Endometrial microvascular endothelial cells (primary cell): Measurements from ENCODE around the gene POLR2H. TPM values are rescaled to one million over a fixed set of nuclear protein-coding genes. Genes with fewer than 3 reads are reported as not detected.

ENCODE experiments used
- in situ Hi-C: cut with HindIII; loops from 2 replicates; pipeline ENCODE4 v1.10.0; 2017; ENCODE audit warnings: low sequenced_read_pairs, low pct_unique_long_range_greater_than_20kb; ENCODE audit errors: inconsistent ontology term
- total RNA-seq: library from RNA; depleted of rRNA; stranded (reverse); fragments of >200 nt; gene quantifications from one replicate; pipeline ENCODE4 v1.2.3, GENCODE V29; 2015; ENCODE audit errors: inconsistent ontology term

Gene POLR2H
- total RNA-seq, 1 donor from 2014 or later: 172 TPM

- in situ Hi-C loops: no loop called here
These were observed 11.7 kb upstream of the POLR2H start for GRCh38 chr3:184349563-184350470.

DNA sequence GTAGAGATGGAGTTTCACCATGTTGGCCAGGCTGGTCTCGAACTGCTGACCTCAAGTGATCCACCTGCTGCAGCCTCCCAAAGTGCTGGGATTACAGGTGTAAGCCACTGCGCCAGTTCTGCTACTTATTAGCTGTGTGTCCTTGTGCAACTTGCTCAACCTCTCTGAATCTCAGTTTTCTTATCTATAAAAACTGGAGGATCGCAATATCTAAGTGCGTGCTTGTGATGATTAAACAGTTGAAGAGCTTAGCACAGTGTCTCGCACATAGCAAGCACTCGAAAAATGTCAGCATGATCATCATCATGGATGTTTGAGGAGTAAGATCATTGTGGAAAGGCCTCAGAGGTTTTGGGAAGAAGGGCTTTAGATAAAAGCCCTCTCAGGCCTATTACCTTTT, 10.9 kb upstream of the POLR2H start:
- in situ Hi-C loops: no loop called here

DNA sequence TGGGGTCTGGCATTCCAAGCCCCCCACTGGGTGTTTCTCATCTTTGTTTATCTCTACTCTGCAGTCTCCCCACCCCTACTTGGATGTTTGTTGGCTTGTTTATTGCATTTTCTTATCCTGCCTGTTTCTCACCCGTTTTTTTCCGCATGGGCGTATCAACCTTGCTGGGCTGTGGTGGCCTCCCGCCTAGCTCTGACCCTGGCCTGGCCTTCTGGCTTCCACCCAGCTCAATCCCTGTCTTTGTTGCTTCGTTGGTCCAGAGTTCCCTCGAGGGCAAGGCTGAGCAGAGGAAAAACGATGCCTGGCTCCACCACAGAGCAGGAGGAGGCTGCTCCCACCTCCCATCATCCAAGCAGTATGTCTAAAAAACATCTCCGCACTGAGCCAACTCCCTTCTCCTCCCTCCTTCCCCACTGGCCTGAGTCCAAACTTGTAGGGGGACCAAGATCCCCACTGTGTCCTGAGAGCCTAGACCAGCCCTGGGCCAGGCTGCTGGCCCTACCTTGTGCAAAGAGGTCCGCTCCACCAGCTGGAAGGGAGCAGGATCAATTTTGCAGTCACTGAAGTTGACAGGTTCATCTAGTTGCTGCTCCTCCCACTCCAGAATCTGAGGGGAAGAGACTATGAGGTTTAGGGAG, 9.9 kb upstream of the POLR2H start:
- in situ Hi-C loops: no loop called here

GRCh38 chr3:184352149-184352785, 9.2 kb upstream of the POLR2H start:
- in situ Hi-C loops: no loop called here

- in situ Hi-C loops: no loop called here
These were observed 8.5 kb upstream of the POLR2H start for GRCh38 chr3:184352897-184353545.

DNA sequence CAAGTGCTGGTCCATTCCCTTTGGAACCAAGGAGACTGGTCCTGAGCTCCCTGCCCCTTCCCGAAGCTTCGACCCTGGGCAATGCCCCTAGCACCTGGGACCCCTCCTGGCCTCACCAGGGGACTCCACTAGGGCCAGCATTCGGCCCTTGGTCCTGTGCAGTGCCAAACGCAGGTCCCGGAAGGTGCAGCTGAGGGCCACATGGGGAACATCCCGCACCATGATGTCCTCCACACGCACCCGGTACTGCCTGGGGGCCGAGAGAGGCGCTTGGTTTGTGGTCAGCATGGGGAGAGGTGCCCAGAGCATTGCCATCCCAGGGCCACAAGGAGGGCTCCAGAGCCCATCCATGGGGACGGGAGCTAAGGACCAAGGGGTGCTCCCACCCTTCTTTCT, 8.0 kb upstream of the POLR2H start:
- in situ Hi-C loops: no loop called here

DNA sequence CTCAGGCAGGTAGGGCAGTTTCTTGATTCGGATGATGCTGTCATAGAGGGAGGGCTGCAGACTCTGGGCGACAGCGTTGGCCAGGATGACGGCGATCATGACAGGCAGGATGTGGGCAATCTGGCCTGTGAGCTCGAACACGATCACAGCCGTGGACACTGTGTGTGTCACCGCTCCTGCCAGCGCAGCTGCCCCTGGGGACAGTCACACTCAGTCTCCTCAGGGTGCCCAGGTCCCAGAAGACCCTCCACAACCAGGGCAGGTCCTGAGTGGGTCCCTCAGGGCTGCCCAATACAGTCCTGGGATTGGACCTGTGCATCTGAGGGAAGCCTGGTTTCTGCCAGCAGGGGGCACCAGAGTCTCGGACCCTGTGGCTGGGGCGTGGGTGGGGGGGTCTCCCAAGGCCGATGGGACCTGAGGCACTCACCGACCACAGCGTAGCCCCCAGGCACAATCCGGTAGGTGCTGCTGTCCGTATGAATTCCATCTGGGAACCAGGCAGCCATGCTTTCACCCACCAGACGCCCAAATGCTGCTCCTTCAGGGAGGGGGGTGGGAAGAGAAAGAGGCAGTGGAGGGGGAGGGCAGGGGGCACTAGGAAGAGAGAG, 7.3 kb upstream of the POLR2H start:
- in situ Hi-C loops: no loop called here

- in situ Hi-C loops: no loop called here
These were observed 6.8 kb upstream of the POLR2H start for GRCh38 chr3:184354754-184355153.

DNA sequence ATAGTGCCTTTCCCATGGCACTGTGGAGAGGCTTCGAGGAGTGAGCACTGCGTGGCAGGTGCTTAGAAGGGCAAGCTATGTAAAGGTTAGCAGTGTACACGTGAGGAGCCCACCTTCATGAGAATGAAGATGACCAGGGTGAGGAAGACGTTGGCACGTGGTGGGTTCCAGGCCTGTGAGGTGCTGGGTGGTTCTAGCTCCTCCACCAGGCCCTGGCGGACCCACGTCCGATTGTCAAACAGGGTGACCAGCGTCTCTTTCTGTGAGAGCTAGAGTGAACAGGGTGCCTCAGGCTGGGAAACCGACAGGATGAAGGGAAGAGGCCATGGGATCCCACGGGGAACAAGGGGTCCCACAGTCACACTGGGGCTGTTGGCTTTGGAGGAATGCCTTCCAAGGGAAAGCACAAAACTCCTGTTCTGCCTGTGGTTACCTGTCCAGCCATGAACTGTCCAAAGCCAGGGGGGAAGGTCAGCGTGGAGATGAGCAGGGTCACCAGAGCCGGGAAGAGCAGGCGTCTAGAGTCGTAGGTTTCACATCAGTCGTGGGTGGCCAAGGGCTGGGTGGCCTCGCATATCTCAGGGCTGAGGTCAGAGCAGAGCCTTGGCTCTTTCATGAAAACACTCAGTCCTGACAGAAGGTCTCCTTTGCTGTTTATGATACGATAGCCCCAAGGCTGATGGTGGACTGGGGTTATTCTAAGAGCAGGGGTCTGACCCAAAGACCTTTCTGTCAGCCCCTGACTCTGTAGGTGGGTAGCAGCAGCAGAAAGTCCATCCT, 6.1 kb upstream of the POLR2H start:
- in situ Hi-C loops: no loop called here

DNA sequence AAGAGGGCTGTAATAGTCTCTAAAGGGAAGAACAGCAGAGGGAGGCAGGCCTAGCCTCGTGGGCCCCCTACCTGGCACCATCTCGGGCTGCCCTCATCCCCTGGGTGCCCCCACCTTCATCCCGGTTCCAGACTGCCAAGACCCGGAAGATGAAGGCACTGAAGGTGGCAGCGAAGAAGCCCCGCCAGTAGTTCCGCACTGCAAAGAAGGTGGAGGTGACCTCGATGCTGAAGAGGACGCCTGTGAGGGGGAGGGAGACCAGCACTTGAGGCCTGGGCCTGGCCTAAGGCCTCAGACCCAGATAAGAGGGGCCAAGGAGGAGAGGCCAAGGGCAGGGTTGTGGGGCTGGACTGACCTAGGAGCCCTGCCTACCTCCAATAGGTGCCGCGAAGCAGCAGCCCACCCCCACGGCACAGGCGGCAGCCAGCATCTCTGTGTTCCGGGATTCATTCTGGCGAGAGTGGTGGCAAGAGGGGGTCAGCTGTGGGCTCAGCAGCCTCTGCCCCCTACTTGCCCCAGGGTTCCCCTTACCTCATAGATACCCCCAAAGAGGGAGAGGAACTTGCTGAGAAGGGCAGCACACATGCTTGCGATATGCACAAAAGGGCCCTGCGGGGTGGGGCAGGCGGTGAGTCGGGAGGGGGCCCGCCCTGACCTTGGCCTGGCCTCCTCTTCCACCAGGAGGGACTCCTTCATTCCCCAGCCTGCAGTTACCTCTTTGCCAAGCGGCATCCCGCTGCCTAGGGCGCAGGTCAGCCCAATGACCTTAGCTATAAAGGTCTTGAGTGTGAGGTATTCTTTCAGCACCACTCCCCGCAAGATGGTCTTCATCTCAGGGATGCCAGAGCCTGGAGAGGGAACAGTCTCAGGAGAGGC, 4.0 kb upstream of the POLR2H start:
- in situ Hi-C loops: no loop called here

DNA sequence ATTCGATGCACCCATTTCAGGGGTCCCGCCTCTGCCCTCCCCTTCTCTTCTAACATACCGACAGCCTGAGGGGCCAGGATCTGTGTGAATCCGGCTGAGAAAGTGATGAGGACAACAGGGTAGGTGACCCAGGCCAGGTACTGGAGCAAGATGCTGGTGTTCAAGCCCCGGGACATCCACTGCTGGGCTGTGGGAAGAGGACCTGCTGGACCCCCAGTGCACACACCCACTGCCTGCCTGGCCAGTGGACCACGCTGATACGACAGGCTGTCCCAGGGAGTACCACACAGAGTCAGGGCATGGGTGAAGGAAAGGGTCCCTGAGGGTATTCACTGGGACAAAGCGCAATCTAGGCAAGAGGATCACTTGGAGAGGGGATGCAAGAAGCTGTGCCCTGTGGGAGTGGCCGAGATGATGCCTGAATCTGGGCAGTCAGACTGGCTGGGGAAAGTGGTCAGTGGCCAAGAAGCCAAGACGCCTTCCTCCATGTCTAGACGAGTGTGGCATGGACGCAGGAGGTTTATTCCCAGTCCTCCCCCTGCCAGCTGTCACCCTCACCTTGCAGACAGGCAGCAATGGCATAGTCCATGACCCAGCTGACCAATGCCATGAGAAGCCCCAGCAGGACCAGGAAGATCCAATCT, 3.3 kb upstream of the POLR2H start:
- in situ Hi-C loops: no loop called here

DNA sequence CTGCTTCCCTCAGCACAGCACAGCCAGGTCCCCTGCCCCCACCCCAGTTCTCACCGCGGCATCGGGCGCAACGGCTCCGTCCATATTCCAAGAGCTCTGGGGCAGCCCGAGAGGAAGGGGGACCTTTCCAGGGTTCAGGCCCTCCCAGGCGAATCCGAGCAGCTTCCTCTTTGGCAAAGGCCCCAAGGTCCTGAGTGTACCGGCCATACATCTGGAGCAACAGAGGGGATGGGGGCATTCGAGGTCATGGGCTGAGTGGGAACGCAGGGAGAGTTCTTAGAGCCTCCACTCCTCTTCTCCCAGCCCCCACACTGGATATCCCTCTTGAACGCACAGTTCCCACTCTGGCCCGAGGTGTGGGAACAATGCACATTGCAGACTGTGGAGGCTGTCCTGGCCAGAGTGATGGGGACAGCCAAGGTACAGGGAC, 2.6 kb upstream of the POLR2H start:
- in situ Hi-C loops: no loop called here

DNA sequence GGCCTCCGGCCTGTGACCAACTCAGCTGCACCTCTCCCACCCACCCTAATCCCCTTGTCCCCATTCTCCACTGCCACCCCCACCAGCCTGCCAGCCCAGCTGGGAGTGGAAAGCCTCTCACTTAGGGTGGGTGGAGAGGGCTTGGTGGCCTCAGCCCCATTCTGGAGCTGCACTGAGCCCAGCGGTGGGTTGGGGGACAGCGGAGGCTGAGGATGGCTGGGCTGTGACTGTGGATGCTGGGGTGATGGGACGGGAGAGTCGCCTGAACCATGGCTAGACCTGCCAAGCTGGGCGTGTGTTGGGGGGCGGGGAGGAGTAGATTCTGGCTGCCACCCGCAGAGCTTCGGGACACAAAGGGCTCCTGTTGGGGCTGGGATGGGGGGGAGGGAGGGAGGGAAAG, 1.9 kb upstream of the POLR2H start:
- in situ Hi-C loops: no loop called here

DNA sequence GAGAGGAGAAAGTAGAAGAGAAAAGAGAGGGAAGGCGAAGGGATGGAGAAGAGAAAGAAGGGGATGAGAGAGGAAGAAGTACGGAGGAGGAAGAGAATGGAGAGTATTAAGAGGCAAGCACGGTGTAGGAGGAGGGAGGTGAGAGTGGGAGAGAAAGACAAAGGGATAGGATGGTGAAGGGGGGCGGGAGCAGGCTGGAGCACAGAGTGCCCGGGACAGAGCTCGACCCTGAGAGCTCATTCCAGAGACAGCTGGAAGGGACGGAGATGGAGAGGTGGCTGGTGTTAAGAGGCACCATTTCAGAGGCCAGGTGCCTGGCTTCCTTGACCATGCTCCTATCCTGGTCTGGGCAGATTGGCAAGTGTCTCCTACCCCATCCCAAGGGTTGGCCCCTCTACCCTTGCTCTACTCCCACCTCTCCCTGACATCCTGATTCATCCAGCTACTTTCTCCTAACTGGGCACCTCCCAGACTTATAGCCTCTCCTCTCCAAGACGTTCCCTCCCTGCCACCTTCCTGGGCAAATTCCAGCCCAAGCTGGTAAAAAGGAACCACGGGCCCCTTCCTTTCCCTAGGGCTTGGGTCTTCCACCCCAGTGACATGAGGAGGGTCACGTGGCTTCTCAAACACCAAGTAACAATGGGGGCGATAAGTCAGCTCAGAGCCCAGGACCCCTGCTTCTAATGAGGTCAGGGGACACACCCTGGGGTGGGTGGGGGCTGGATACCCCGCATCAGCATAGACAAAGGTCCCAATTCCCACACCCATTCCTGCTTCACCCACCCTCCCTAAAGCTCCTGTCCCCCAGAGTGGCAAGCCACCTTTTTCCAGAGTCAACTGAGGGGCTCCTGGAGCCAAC, 1.2 kb upstream of the POLR2H start:
- in situ Hi-C loops: no loop called here

DNA sequence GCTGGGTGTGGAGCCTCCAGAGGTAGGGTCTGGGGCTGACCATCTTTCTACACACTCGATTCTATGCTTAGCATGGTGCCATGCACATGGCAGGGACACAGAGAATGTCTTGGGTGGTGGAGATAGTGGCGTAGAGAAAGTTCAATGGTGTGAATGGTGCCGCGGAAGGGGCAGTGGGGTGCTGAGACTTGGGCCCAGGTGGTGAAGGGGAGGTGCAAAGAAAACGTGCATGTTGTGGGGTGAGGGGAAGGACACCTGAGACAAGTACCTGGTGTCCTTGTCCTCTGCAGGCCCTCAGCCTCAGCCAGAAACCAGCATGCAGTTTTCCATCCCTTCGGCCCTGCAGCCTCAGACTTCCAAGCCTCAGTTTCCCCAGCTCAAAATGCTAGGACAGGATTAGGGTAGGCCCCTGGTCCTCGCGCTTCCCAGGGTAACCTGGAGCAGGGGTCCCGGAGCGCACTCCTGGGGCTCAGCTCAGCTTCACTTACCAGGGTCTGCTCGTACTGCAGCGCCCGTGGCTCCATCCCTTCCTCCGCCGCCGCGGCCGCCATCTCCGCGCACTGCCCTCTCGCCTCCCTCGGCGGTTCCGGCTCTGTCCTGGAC, 480 bp upstream of the POLR2H start:
- in situ Hi-C loops: no loop called here
